CD8-positive, alpha-beta memory T cell (primary cell): Measurements from ENCODE around the gene CHAC2. TPM values are rescaled to one million over a fixed set of nuclear protein-coding genes. Genes with fewer than 3 reads are reported as not detected.

ENCODE experiments used
- CTCF ChIA-PET: fragments of 350-600 bp; sonication (Branson Sonifier 250); formaldehyde crosslinking; loops from one replicate; lab custom pipeline; 2021; ENCODE audit warnings: antibody characterized with exemption; lab: Charles Lee
- POLR2A ChIA-PET: fragments of 350-600 bp; sonication (Branson Sonifier 250); formaldehyde crosslinking; loops from one replicate; lab custom pipeline; 2021; ENCODE audit warnings: antibody characterized with exemption; lab: Charles Lee
- DNase-seq, 5 donors: peaks; one replicate each; pipeline versions ENCODE4 v3.0.0 to v3.0.0-alpha.2; 2020 to 2022; ENCODE audit warnings: mixed read lengths in 1 of 5
- H3K27ac ChIP-seq: one replicate; pipeline ENCODE4 v1.7.0; 2013; ENCODE audit warnings: low read depth, mild to moderate bottlenecking, low read length, moderate library complexity
- H3K27me3 ChIP-seq: 2 replicates; pipeline ENCODE4 v1.7.0; 2013; ENCODE audit warnings: low read length, mild to moderate bottlenecking; ENCODE audit not compliant: insufficient read depth, poor library complexity, severe bottlenecking
- H3K36me3 ChIP-seq: 2 replicates; pipeline ENCODE4 v1.7.0; 2013; ENCODE audit warnings: mild to moderate bottlenecking, low read length, moderate library complexity; ENCODE audit not compliant: insufficient read depth
- H3K4me1 ChIP-seq: 2 replicates; pipeline ENCODE4 v1.7.0; 2013; ENCODE audit warnings: mild to moderate bottlenecking, low read length, moderate library complexity; ENCODE audit not compliant: insufficient read depth
- H3K4me3 ChIP-seq: 2 replicates; pipeline ENCODE4 v1.7.0; 2013; ENCODE audit warnings: mild to moderate bottlenecking, low read length
- H3K9me3 ChIP-seq: 2 replicates; pipeline ENCODE4 v1.7.0; 2013; ENCODE audit warnings: mild to moderate bottlenecking, low read length
- H3K27ac Mint-ChIP-seq, 8 donors: one replicate each; pipeline ENCODE4 v1.8.0; 2020 to 2021; ENCODE audit warnings: mixed read lengths in 8 of 8, mild to moderate bottlenecking in 6 of 8, inconsistent platforms in 3 of 8, moderate library complexity in 3 of 8
- H3K27me3 Mint-ChIP-seq, 2 donors: one replicate each; pipeline ENCODE4 v1.8.0; 2020 to 2021; ENCODE audit warnings: mixed read lengths in 2 of 2, mild to moderate bottlenecking in 1 of 2, moderate library complexity in 1 of 2
- H3K36me3 Mint-ChIP-seq, 3 donors: one replicate each; pipeline ENCODE4 v1.8.0; 2020 to 2021; ENCODE audit warnings: mixed read lengths in 3 of 3, inconsistent platforms in 1 of 3, mild to moderate bottlenecking in 1 of 3
- H3K4me1 Mint-ChIP-seq, 3 donors: one replicate each; pipeline ENCODE4 v1.8.0; 2020 to 2021; ENCODE audit warnings: mixed read lengths in 3 of 3, inconsistent platforms in 1 of 3, mild to moderate bottlenecking in 1 of 3
- H3K4me3 Mint-ChIP-seq, 7 donors: one replicate each; pipeline ENCODE4 v1.8.0; 2020 to 2021; ENCODE audit warnings: mixed read lengths in 7 of 7, mild to moderate bottlenecking in 6 of 7, moderate library complexity in 4 of 7, inconsistent platforms in 2 of 7
- H3K9me3 Mint-ChIP-seq, 5 donors: one replicate each; pipeline ENCODE4 v1.8.0; 2020 to 2022; ENCODE audit warnings: mixed read lengths in 5 of 5, mild to moderate bottlenecking in 3 of 5, moderate library complexity in 2 of 5, inconsistent platforms in 1 of 5
- polyA plus RNA-seq: library from polyadenylated mRNA; unstranded; fragments of 300-500 nt; fragmentation: Illumina TruSeq; gene quantifications from one replicate; pipeline ENCODE4 v1.2.3, GENCODE V29; 2021
- total RNA-seq, 2 experiments: library from RNA; stranded (reverse); gene quantifications; one replicate each; pipeline ENCODE4 v1.2.3, GENCODE V29; 2021

The CHAC2 gene
- total and polyA plus RNA-seq, 3 experiments from 2014 or later = 3.8 to 27.4 (median 25.6) TPM

DNA sequence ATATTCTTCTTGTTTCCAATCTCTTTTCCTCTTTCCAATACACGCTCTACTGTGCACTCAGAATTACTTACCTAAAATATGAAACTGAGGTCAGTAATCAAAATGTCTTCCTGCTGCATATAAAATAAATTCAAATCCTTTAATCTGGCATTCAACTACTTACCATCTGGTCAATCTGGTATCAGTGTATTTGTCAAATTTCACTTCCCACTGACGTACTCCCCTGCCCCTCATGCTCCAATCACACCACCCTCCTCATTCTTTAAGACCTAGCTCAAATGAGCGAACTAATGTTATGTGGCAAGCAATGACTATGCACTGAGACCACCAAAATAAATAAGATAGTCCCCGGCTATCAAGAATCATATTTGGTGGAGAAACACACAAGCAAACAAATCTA, 12.5 kb downstream of the CHAC2 start:
- ChIA-PET POLR2A (no interaction called here), CTCF (interaction anchor here (2.2 kb wide), 1 partner anchor 13 kb away, joined by 8 read pairs; the partner anchor contains the start of gene CHAC2)
- no peak overlapping the region for H3K27ac ChIP-seq
- Mint-ChIP-seq H3K36me3 (peaks cover 0 to 41% (median 9%) of the 10 kb centered on the region in 3 donors), H3K4me3 (no peak overlapping the region), H3K27me3 (no peaks in the 10 kb centered on the region), H3K4me1 (peaks cover 47 to 57% (median 47%) of the 10 kb centered on the region in 3 donors), H3K9me3 (no peaks in the 10 kb centered on the region), H3K27ac (peak overlapping the region in 3 of 8 donors; percentile 13 to 56 (median 37))
- H3K4me1 ChIP-seq = peaks cover 8% of the 10 kb centered on the region
- no peak overlapping the region for H3K4me3 ChIP-seq
- H3K9me3 ChIP-seq = no peaks in the 10 kb centered on the region
- H3K27me3 ChIP-seq = no peaks in the 10 kb centered on the region
- peaks cover 4% of the 10 kb centered on the region for H3K36me3 ChIP-seq
- DNase-seq = no peak

DNA sequence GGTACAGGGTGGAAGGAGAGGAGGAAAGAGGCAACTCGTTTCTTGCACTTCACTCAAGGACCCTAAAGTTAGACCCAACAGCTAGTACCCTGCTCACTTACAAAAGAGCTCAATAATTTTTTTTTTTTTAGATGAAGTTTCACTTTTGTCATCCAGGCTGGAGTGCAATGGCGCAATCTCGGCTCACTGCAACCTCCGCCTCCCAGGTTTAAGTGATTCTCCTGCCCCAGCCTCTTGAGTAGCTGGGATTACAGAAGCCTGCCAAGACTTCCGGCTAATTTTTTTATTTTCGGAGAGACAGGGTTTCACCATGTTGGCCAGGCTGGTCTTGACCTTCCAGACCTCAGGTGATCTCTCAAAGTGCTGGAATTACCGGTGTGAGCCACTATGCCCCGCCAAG, 15.1 kb downstream of the CHAC2 start:
- H3K9me3 Mint-ChIP-seq = no peaks in the 10 kb centered on the region
- no peaks in the 10 kb centered on the region for H3K27me3 ChIP-seq
- no peak overlapping the region for H3K4me3 Mint-ChIP-seq
- ChIA-PET POLR2A (interaction anchor here (0.7 kb wide), 1 partner anchor 942 kb away, joined by 4 read pairs; no protein-coding TSS in a partner anchor), CTCF (no interaction called here)
- peak overlapping the region in 2 of 8 donors; percentile 5 to 51 for H3K27ac Mint-ChIP-seq
- no peak overlapping the region for H3K4me3 ChIP-seq
- DNase-seq = no peak
- no peaks in the 10 kb centered on the region for H3K27me3 Mint-ChIP-seq
- peaks cover 54 to 61% (median 56%) of the 10 kb centered on the region in 3 donors for H3K4me1 Mint-ChIP-seq
- H3K4me1 ChIP-seq = peaks cover 24% of the 10 kb centered on the region
- peaks cover 4% of the 10 kb centered on the region for H3K36me3 ChIP-seq
- H3K9me3 ChIP-seq = no peaks in the 10 kb centered on the region
- no peak overlapping the region for H3K27ac ChIP-seq
- peaks cover 0 to 51% (median 7%) of the 10 kb centered on the region in 3 donors for H3K36me3 Mint-ChIP-seq

DNA sequence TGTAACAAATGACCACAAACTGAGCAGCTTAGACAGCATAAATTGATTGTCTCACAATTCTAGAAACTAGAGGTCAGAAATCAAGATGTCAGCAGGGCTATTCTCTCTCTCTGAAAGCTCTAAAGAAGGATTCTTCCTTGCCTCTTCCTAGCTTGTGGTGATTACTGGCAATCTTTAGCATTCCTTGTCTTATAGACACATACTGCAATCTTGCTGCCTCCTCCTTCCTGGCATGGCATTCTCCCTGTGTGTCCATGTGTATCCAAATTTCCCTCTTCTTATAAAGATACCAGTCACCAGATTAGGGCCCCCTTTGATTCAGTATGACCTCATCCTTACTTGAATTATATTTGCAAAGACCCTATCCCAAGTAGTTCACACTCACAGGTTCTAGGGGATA, 16.8 kb downstream of the CHAC2 start:
- CTCF ChIA-PET = interaction anchor here (0.9 to 1.1 kb wide), 2 partner anchors 9 to 12 kb away, joined by 3 read pairs; no protein-coding TSS in a partner anchor
- no peaks in the 10 kb centered on the region for H3K9me3 ChIP-seq
- H3K4me3 Mint-ChIP-seq = peak overlapping the region in 6 of 7 donors; percentile 46 to 99 (median 95)
- peaks cover 37% of the 10 kb centered on the region for H3K4me1 ChIP-seq
- H3K27ac Mint-ChIP-seq = peak overlapping the region; percentile 21 to 99 (median 86)
- POLR2A ChIA-PET = no interaction called here
- no peak overlapping the region for H3K4me3 ChIP-seq
- H3K4me1 Mint-ChIP-seq = peaks cover 59 to 71% (median 62%) of the 10 kb centered on the region in 3 donors
- no peaks in the 10 kb centered on the region for H3K36me3 ChIP-seq
- H3K27ac ChIP-seq = no peak overlapping the region
- no peak for DNase-seq
- no peaks in the 10 kb centered on the region for H3K27me3 Mint-ChIP-seq
- no peaks in the 10 kb centered on the region for H3K27me3 ChIP-seq
- H3K9me3 Mint-ChIP-seq = no peaks in the 10 kb centered on the region
- peaks cover 0 to 44% (median 7%) of the 10 kb centered on the region in 3 donors for H3K36me3 Mint-ChIP-seq

DNA sequence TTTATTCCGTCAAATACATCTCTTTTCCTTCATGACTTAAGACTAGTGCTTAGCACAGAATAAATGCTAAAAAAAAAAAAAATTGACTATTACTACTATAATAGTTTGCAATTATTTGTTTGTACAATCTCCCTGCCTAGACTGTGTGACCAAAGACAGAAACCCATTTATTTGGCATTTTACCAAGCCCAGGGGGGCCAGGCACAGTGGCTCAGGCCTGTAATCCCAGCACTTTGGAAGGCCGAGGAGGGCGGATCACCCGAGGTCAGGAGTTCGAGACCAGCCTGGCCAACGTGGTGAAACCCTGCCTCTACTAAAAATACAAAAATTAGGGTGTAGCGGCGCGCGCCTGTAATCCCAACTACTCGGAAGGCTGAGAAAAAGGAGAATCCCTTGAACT, 17.8 kb downstream of the CHAC2 start:
- ChIA-PET POLR2A (interaction anchor here (3.0 kb wide), 1 partner anchor 18 kb away, joined by 17 read pairs; the partner anchor contains the start of gene CHAC2), CTCF (no interaction called here)
- Histone ChIP-seq H3K36me3 (no peaks in the 10 kb centered on the region), H3K27ac (peak overlapping the region; percentile 86), H3K4me3 (no peak overlapping the region), H3K4me1 (peaks cover 40% of the 10 kb centered on the region), H3K27me3 (no peaks in the 10 kb centered on the region), H3K9me3 (no peaks in the 10 kb centered on the region)
- Mint-ChIP-seq H3K4me3 (peak overlapping the region; percentile 93 to 99 (median 96)), H3K27ac (peak overlapping the region in 7 of 8 donors; percentile 78 to 99 (median 97)), H3K4me1 (peaks cover 57 to 68% (median 59%) of the 10 kb centered on the region in 3 donors), H3K27me3 (no peaks in the 10 kb centered on the region), H3K36me3 (peaks cover 0 to 36% (median 0%) of the 10 kb centered on the region in 3 donors), H3K9me3 (no peaks in the 10 kb centered on the region)
- DNase-seq = no peak

DNA sequence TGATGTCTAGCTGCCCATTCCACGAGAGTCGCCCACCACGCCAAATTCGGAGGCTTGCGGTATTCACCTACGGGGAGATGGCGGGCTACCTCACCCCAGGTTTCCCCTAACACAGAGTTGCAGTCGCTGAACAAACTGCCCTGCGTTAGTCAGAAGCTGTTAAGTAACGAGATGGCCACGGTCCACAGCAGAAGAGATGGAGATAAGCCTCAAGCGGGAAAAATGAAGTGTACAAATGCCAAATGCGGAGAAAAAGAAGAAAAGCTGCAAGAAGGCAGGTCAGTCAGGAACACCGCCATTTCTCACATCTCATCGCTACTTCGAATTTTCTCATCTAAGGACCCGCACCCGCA, 18.7 kb downstream of the CHAC2 start:
- ChIA-PET CTCF (interaction anchor here (2.4 kb wide), 1 partner anchor 18 kb away, joined by 4 read pairs; no protein-coding TSS in a partner anchor), POLR2A (interaction anchor here (0.8 to 3.0 kb wide), 2 partner anchors 19 to 377 kb away, joined by 3 to 17 read pairs; partner anchors contain the start of gene CHAC2)
- peak overlapping the region; percentile 86 for H3K27ac ChIP-seq
- Mint-ChIP-seq H3K4me1 (peaks cover 59 to 76% (median 68%) of the 10 kb centered on the region in 3 donors), H3K4me3 (peak overlapping the region; percentile 93 to 99 (median 96)), H3K9me3 (no peaks in the 10 kb centered on the region), H3K27ac (peak overlapping the region; percentile 91 to 99 (median 97)), H3K27me3 (no peaks in the 10 kb centered on the region), H3K36me3 (peaks cover 0 to 31% (median 0%) of the 10 kb centered on the region in 3 donors)
- peaks cover 41% of the 10 kb centered on the region for H3K4me1 ChIP-seq
- H3K4me3 ChIP-seq = peak overlapping the region; percentile 80
- H3K36me3 ChIP-seq = no peaks in the 10 kb centered on the region
- no peaks in the 10 kb centered on the region for H3K9me3 ChIP-seq
- no peaks in the 10 kb centered on the region for H3K27me3 ChIP-seq
- DNase-seq = peak in 4 of 5 donors; percentile 12 to 56 (median 26)

DNA sequence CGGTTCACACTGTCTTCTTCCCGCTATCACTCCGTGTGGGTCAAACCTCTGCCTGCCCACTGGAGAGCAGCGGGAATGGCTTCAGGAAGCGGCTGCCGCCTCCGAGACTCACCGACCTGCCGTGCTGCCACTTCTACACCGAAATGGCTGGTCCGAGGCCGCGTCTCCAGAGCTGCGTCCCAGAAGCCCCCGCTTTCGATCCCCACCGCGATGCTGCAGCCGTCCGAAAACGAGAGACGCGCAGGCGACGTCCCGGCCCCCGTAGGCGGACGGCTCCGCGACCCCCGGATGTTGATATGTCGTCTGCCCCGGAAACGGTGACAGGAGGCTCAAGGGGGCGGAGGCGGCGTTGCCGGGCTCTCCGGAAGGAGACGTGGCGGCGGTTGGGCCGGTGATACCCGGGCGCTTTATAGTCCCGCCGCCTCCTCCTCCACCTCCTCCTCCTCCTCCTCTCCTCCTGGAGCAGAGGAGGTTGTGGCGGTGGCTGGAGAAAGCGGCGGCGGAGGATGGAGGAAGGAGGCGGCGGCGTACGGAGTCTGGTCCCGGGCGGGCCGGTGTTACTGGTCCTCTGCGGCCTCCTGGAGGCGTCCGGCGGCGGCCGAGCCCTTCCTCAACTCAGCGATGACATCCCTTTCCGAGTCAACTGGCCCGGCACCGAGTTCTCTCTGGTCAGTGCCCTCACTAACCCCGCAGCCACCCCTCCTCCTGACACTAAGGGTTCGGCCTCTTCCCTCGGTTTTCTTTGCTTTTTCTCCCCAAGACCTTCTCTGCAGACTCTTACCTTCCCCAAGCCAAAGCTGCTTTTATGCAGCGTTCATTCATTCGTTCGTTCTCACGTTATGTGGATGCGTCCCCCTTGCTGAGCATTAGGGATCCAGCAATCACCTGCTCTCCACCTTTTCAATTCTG, 19.4 kb downstream of the CHAC2 start, which contains the start of the genes ASB3 and ERLEC1:
Gene ASB3 (minus strand): TSS at position 249 of the 909 bp plus-strand sequence. CDS start 21,381 bp downstream, outside the sequence.
Gene ERLEC1 (plus strand): TSS at position 340 of the 909 bp plus-strand sequence. CDS start 167 bp downstream, at position 507.
- Mint-ChIP-seq H3K27ac (peak within 1 kb of the TSS; percentile 91 to 99 (median 97)), H3K4me3 (peak within 1 kb of the TSS; percentile 93 to 99 (median 96)), H3K27me3 (no peaks in the 10 kb centered on the region), H3K36me3 (peaks cover 0 to 28% (median 0%) of the 10 kb centered on the region in 3 donors), H3K4me1 (peaks cover 59 to 74% (median 67%) of the 10 kb centered on the region in 3 donors), H3K9me3 (no peaks in the 10 kb centered on the region)
- peak within 1 kb of the TSS; percentile 86 for H3K27ac ChIP-seq
- POLR2A ChIA-PET = interaction anchor here (0.8 to 3.0 kb wide), 2 partner anchors 19 to 377 kb away, joined by 3 to 17 read pairs; partner anchors contain the start of gene CHAC2
- H3K36me3 ChIP-seq = no peaks in the 10 kb centered on the region
- no peaks in the 10 kb centered on the region for H3K9me3 ChIP-seq
- peak within 1 kb of the TSS; percentile 80 for H3K4me3 ChIP-seq
- H3K27me3 ChIP-seq = no peaks in the 10 kb centered on the region
- H3K4me1 ChIP-seq = peaks cover 41% of the 10 kb centered on the region
- CTCF ChIA-PET = interaction anchor here (2.4 kb wide), 1 partner anchor 18 kb away, joined by 4 read pairs; no protein-coding TSS in a partner anchor
- DNase-seq = peak; percentile 85 to 92 (median 90)

DNA sequence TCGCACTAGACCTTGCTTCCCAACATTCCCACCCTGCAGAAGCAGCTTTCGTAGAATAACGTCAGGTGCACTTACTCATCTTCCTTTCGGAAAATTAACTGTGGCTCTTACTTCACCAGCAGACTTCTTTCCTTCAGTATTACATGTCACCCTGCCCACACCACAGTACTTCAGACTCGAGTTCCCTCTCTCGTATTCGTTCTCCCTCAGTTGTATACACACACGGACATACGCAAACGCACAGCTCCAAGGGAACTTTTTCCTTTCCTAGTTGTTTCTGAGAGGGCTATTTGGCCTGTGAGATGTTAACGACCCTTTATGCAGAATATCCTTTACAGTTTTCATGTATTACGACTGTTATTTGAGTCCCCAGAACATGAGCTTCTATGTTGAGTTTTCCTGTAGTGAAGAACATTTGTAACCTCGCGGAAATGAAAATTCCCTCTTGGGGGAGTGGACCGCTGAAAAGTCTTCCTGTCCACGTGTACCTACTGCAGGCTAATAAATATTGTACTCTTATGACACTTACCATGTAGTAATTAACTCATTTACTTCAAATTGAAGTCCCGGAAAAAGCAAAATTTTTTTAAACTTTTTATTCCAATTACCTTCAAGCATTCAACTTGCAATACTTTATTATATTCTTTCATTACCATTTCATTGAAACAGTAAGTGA, 20.1 kb downstream of the CHAC2 start:
- H3K4me1 Mint-ChIP-seq = peaks cover 61 to 74% (median 67%) of the 10 kb centered on the region in 3 donors
- no peaks in the 10 kb centered on the region for H3K27me3 Mint-ChIP-seq
- peak overlapping the region; percentile 91 to 99 (median 97) for H3K27ac Mint-ChIP-seq
- ChIA-PET CTCF (interaction anchor here (1.0 to 2.4 kb wide), 2 partner anchors 19 to 20 kb away, joined by 3 to 4 read pairs; partner anchors contain the start of gene CHAC2), POLR2A (interaction anchor here (3.0 kb wide), 1 partner anchor 20 kb away, joined by 17 read pairs; the partner anchor contains the start of gene CHAC2)
- peak overlapping the region; percentile 86 for H3K27ac ChIP-seq
- H3K4me3 Mint-ChIP-seq = peak overlapping the region; percentile 93 to 99 (median 96)
- no peaks in the 10 kb centered on the region for H3K9me3 ChIP-seq
- peak overlapping the region; percentile 80 for H3K4me3 ChIP-seq
- no peaks in the 10 kb centered on the region for H3K27me3 ChIP-seq
- peak in 2 of 5 donors; percentile 3 to 10 for DNase-seq
- peaks cover 0 to 23% (median 0%) of the 10 kb centered on the region in 3 donors for H3K36me3 Mint-ChIP-seq
- H3K9me3 Mint-ChIP-seq = no peaks in the 10 kb centered on the region
- no peaks in the 10 kb centered on the region for H3K36me3 ChIP-seq
- H3K4me1 ChIP-seq = peaks cover 41% of the 10 kb centered on the region
